ENCODE data around the gene ACTR2.

- no peak for TF ChIP-seq CTCF (IDR thresholded peaks at IDR 0.05)
- no peak for TF ChIP-seq POLR2A (IDR thresholded peaks at IDR 0.05)
These were observed 92.6 kb downstream of the ACTR2 start for GRCh38 chr2:65320042-65320725.
